Tibial artery (tissue), 4 donors: Measurements from ENCODE around the gene TRMT2A.

Experiments used
- DNase-seq, 2 donors: peaks; one replicate each; pipeline ENCODE4 v3.0.0-alpha.2; 2019
- H3K27ac ChIP-seq, 2 donors: fragments of 200-600 bp; sonication (generic) in 1 of 2; 1 replicate in 1 of 2; 2 replicates in 1 of 2; pipeline ENCODE4 v1.5.1; 2018 to 2019; ENCODE audit warnings: mild to moderate bottlenecking in 1 of 2
- H3K27me3 ChIP-seq, 2 donors: fragments of 200-600 bp; sonication (generic) in 1 of 2; one replicate each; pipeline versions ENCODE4 v1.5.1 to v1.6.0; 2016 to 2019
- H3K36me3 ChIP-seq, 3 donors: fragments of 200-600 bp; sonication (generic) in 2 of 3; one replicate each; pipeline ENCODE4 v1.5.1; 2016 to 2019; ENCODE audit warnings: mild to moderate bottlenecking in 2 of 3
- H3K4me1 ChIP-seq, 4 donors: fragments of 200-600 bp; sonication (generic) in 2 of 4; 1 replicate in 3 of 4; 2 replicates in 1 of 4; pipeline ENCODE4 v1.5.1; 2016 to 2019
- H3K4me3 ChIP-seq, 2 donors: fragments of 200-600 bp; sonication (generic) in 1 of 2; 1 replicate in 1 of 2; 2 replicates in 1 of 2; pipeline ENCODE4 v1.5.1; 2018 to 2019; ENCODE audit warnings: mild to moderate bottlenecking in 2 of 2
- H3K9me3 ChIP-seq, 3 donors: fragments of 200-600 bp; sonication (generic) in 1 of 3; one replicate each; pipeline ENCODE4 v1.5.1; 2016 to 2019
- CTCF ChIP-seq, 2 experiments: fragments of 200-600 bp in 1 of 2; fragments of 450-650 bp in 1 of 2; IDR thresholded peaks; one replicate each; pipeline ENCODE4 v1.5.1; 2017 to 2019; ENCODE audit warnings: antibody characterized with exemption in 2 of 2, mild to moderate bottlenecking in 1 of 2, moderate library complexity in 1 of 2
- intact Hi-C: fragments of 100-400 bp; cut with DNase I; formaldehyde crosslinking; loops from one replicate; pipeline ENCODE4 v1.15.0; 2023; ENCODE audit warnings: low total_unique reads

The TRMT2A gene

GRCh38 chr22:20114506-20115475 is 2.2 kb downstream of the TRMT2A start:
- H3K36me3 ChIP-seq = peaks cover 11 to 71% (median 51%) of the 10 kb centered on the region in 3 donors
- no peak overlapping the region for H3K27ac ChIP-seq
- intact Hi-C loops = no loop called here
- H3K4me1 ChIP-seq = peaks cover 4 to 35% (median 25%) of the 10 kb centered on the region in 4 donors
- no peak for DNase-seq
- no peaks in the 10 kb centered on the region for H3K27me3 ChIP-seq
- TF ChIP-seq CTCF (IDR thresholded peaks at IDR 0.05) = no peak
- no peaks in the 10 kb centered on the region for H3K9me3 ChIP-seq
- no peak overlapping the region for H3K4me3 ChIP-seq

- intact Hi-C loops = no loop called here
- TF ChIP-seq CTCF (IDR thresholded peaks at IDR 0.05) = no peak
- Histone ChIP-seq H3K4me1 (peaks cover 4 to 26% (median 20%) of the 10 kb centered on the region in 4 donors), H3K9me3 (no peaks in the 10 kb centered on the region), H3K4me3 (no peak overlapping the region), H3K27me3 (no peaks in the 10 kb centered on the region), H3K36me3 (peaks cover 18 to 73% (median 52%) of the 10 kb centered on the region in 3 donors), H3K27ac (no peak overlapping the region)
- no peak for DNase-seq
These were observed 3.3 kb downstream of the TRMT2A start for GRCh38 chr22:20113551-20114310.

- Histone ChIP-seq H3K4me1 (peaks cover 0 to 18% (median 11%) of the 10 kb centered on the region in 4 donors), H3K27ac (no peak overlapping the region), H3K36me3 (peaks cover 27 to 82% (median 61%) of the 10 kb centered on the region in 3 donors), H3K4me3 (no peak overlapping the region), H3K27me3 (no peaks in the 10 kb centered on the region), H3K9me3 (no peaks in the 10 kb centered on the region)
- intact Hi-C loops = no loop called here
- no peak for TF ChIP-seq CTCF (IDR thresholded peaks at IDR 0.05)
- DNase-seq = no peak
These were observed 4.2 kb downstream of the TRMT2A start for GRCh38 chr22:20112623-20113511.

GRCh38 chr22:20111689-20112622 is 5.1 kb downstream of the TRMT2A start:
- no peaks in the 10 kb centered on the region for H3K27me3 ChIP-seq
- intact Hi-C loops = no loop called here
- TF ChIP-seq CTCF (IDR thresholded peaks at IDR 0.05) = no peak
- no peak for DNase-seq
- H3K36me3 ChIP-seq = peaks cover 35 to 91% (median 70%) of the 10 kb centered on the region in 3 donors
- H3K4me1 ChIP-seq = peaks cover 0 to 15% (median 11%) of the 10 kb centered on the region in 4 donors
- no peak overlapping the region for H3K4me3 ChIP-seq
- no peaks in the 10 kb centered on the region for H3K9me3 ChIP-seq
- no peak overlapping the region for H3K27ac ChIP-seq
